Retinal pigment epithelial cell (primary cell): Measurements from ENCODE around the gene HOXD10.

Experiments used
- DNase-seq: peaks from one replicate; pipeline ENCODE4 v3.0.0-alpha.2; 2010; ENCODE audit warnings: low read depth
- H3K4me3 ChIP-seq: 2 replicates; pipeline ENCODE4 v1.5.1; 2011; ENCODE audit warnings: mild to moderate bottlenecking, low read length, control low read depth, moderate library complexity
- CTCF ChIP-seq: conservative IDR thresholded peaks from 2 replicates; pipeline ENCODE4 v1.5.1; 2011; ENCODE audit warnings: low read depth, low read length, control low read depth, inconsistent platforms

Gene HOXD10

GRCh38 chr2:176149481-176149938 is 32.9 kb downstream of the HOXD10 start:
- no peak for TF ChIP-seq CTCF
- DNase-seq, result no peak
- no peak overlapping the region for H3K4me3 ChIP-seq

GRCh38 chr2:176149939-176150583 is 33.5 kb downstream of the HOXD10 start:
- no peak for DNase-seq
- H3K4me3 ChIP-seq, result no peak overlapping the region
- TF ChIP-seq CTCF, result no peak

- no peak for DNase-seq
- TF ChIP-seq CTCF, result no peak
- no peak overlapping the region for H3K4me3 ChIP-seq
Measured at GRCh38 chr2:176150584-176151441, 34.2 kb downstream of the HOXD10 start.

GRCh38 chr2:176151442-176152287 is 35.1 kb downstream of the HOXD10 start, which contains the start of gene HOXD4:
Gene HOXD4 (plus strand): TSS chr2:176151550. CDS start chr2:176151634, 84 bp downstream.
- TF ChIP-seq CTCF, result no peak
- H3K4me3 ChIP-seq, result no peak within 1 kb of the TSS
- DNase-seq, result no peak

GRCh38 chr2:176152350-176153181 is 36.0 kb downstream of the HOXD10 start:
- no peak for DNase-seq
- no peak overlapping the region for H3K4me3 ChIP-seq
- TF ChIP-seq CTCF, result no peak

- no peak for TF ChIP-seq CTCF
- no peak for DNase-seq
- no peak overlapping the region for H3K4me3 ChIP-seq
Measured at GRCh38 chr2:176154576-176155252, 38.1 kb downstream of the HOXD10 start.
